T-helper 1 cell treated with Interleukin-12 subunit alpha and Interleukin-12 subunit beta and Interleukin-4 antibody, amounts not matched to agents 30 μg/mL and 1 μg/mL, for 36 hours (primary cell): Measurements from ENCODE around the gene STRA6.

Source experiments
- H3K27ac Mint-ChIP-seq: one replicate; pipeline ENCODE4 v1.8.0; 2021; ENCODE audit warnings: mild to moderate bottlenecking, mixed read lengths
- H3K27me3 Mint-ChIP-seq: one replicate; pipeline ENCODE4 v1.8.0; 2021; ENCODE audit warnings: low read depth, mixed read lengths
- H3K36me3 Mint-ChIP-seq: one replicate; pipeline ENCODE4 v1.8.0; 2021; ENCODE audit warnings: low read depth, mixed read lengths
- H3K4me1 Mint-ChIP-seq: one replicate; pipeline ENCODE4 v1.8.0; 2021; ENCODE audit warnings: low read depth, mixed read lengths
- H3K4me3 Mint-ChIP-seq: one replicate; pipeline ENCODE4 v1.8.0; 2021; ENCODE audit warnings: mild to moderate bottlenecking, moderate library complexity, mixed read lengths
- H3K9me3 Mint-ChIP-seq: one replicate; pipeline ENCODE4 v1.8.0; 2021; ENCODE audit warnings: mixed read lengths

Gene STRA6

GRCh38 chr15:74155766-74156417 is 46.7 kb downstream of the STRA6 start:
- Mint-ChIP-seq H3K4me1 (peaks cover 20% of the 10 kb centered on the region), H3K4me3 (no peak overlapping the region), H3K27me3 (peaks cover 34% of the 10 kb centered on the region), H3K9me3 (no peaks in the 10 kb centered on the region), H3K27ac (no peak overlapping the region), H3K36me3 (no peaks in the 10 kb centered on the region)

- Mint-ChIP-seq H3K27me3 (peaks cover 60% of the 10 kb centered on the region), H3K9me3 (no peaks in the 10 kb centered on the region), H3K27ac (no peak overlapping the region), H3K4me1 (no peaks in the 10 kb centered on the region), H3K36me3 (no peaks in the 10 kb centered on the region), H3K4me3 (no peak overlapping the region)
Measured at GRCh38 chr15:74147051-74147450, 55.5 kb downstream of the STRA6 start.

GRCh38 chr15:74146277-74146800 is 56.2 kb downstream of the STRA6 start:
- Mint-ChIP-seq H3K9me3 (no peaks in the 10 kb centered on the region), H3K4me3 (no peak overlapping the region), H3K36me3 (no peaks in the 10 kb centered on the region), H3K27me3 (peaks cover 58% of the 10 kb centered on the region), H3K4me1 (no peaks in the 10 kb centered on the region), H3K27ac (no peak overlapping the region)

- no peak overlapping the region for H3K27ac Mint-ChIP-seq
- no peaks in the 10 kb centered on the region for H3K36me3 Mint-ChIP-seq
- H3K4me3 Mint-ChIP-seq = no peak overlapping the region
- H3K27me3 Mint-ChIP-seq = peaks cover 62% of the 10 kb centered on the region
- H3K9me3 Mint-ChIP-seq = no peaks in the 10 kb centered on the region
- H3K4me1 Mint-ChIP-seq = no peaks in the 10 kb centered on the region
Measured at GRCh38 chr15:74144153-74144775, 58.3 kb downstream of the STRA6 start.

GRCh38 chr15:74141591-74141990 is 61.0 kb downstream of the STRA6 start:
- Mint-ChIP-seq H3K4me3 (no peak overlapping the region), H3K36me3 (no peaks in the 10 kb centered on the region), H3K27me3 (peaks cover 74% of the 10 kb centered on the region), H3K27ac (no peak overlapping the region), H3K9me3 (no peaks in the 10 kb centered on the region), H3K4me1 (peaks cover 5% of the 10 kb centered on the region)

GRCh38 chr15:74138642-74139041 is 63.9 kb downstream of the STRA6 start:
- H3K9me3 Mint-ChIP-seq = no peaks in the 10 kb centered on the region
- peaks cover 10% of the 10 kb centered on the region for H3K4me1 Mint-ChIP-seq
- peaks cover 80% of the 10 kb centered on the region for H3K27me3 Mint-ChIP-seq
- peaks cover 1% of the 10 kb centered on the region for H3K36me3 Mint-ChIP-seq
- no peak overlapping the region for H3K27ac Mint-ChIP-seq
- no peak overlapping the region for H3K4me3 Mint-ChIP-seq

- H3K27ac Mint-ChIP-seq = no peak overlapping the region
- no peaks in the 10 kb centered on the region for H3K9me3 Mint-ChIP-seq
- H3K4me3 Mint-ChIP-seq = no peak overlapping the region
- H3K27me3 Mint-ChIP-seq = peaks cover 88% of the 10 kb centered on the region
- peaks cover 10% of the 10 kb centered on the region for H3K4me1 Mint-ChIP-seq
- H3K36me3 Mint-ChIP-seq = peaks cover 1% of the 10 kb centered on the region
Measured at GRCh38 chr15:74137537-74137894, 65.1 kb downstream of the STRA6 start.

- H3K27ac Mint-ChIP-seq = no peak overlapping the region
- H3K4me1 Mint-ChIP-seq = peaks cover 10% of the 10 kb centered on the region
- peaks cover 92% of the 10 kb centered on the region for H3K27me3 Mint-ChIP-seq
- H3K9me3 Mint-ChIP-seq = no peaks in the 10 kb centered on the region
- H3K4me3 Mint-ChIP-seq = peak overlapping the region; percentile 44
- H3K36me3 Mint-ChIP-seq = peaks cover 3% of the 10 kb centered on the region
Measured at GRCh38 chr15:74136814-74137536, 65.6 kb downstream of the STRA6 start.

- H3K9me3 Mint-ChIP-seq = no peaks in the 10 kb centered on the region
- H3K4me1 Mint-ChIP-seq = peaks cover 12% of the 10 kb centered on the region
- H3K27me3 Mint-ChIP-seq = peaks cover 93% of the 10 kb centered on the region
- peaks cover 8% of the 10 kb centered on the region for H3K36me3 Mint-ChIP-seq
- no peak overlapping the region for H3K27ac Mint-ChIP-seq
- H3K4me3 Mint-ChIP-seq = peak overlapping the region; percentile 44
Measured at GRCh38 chr15:74136540-74136813, 66.1 kb downstream of the STRA6 start.

GRCh38 chr15:74135041-74135565 is 67.5 kb downstream of the STRA6 start:
- H3K4me1 Mint-ChIP-seq = peaks cover 14% of the 10 kb centered on the region
- peak overlapping the region; percentile 12 for H3K4me3 Mint-ChIP-seq
- H3K36me3 Mint-ChIP-seq = peaks cover 9% of the 10 kb centered on the region
- H3K27me3 Mint-ChIP-seq = peaks cover 94% of the 10 kb centered on the region
- peak overlapping the region; percentile 70 for H3K27ac Mint-ChIP-seq
- no peaks in the 10 kb centered on the region for H3K9me3 Mint-ChIP-seq

GRCh38 chr15:74134387-74135027 is 68.1 kb downstream of the STRA6 start:
- peak overlapping the region; percentile 74 for H3K27ac Mint-ChIP-seq
- peaks cover 16% of the 10 kb centered on the region for H3K4me1 Mint-ChIP-seq
- H3K36me3 Mint-ChIP-seq = peaks cover 9% of the 10 kb centered on the region
- H3K4me3 Mint-ChIP-seq = no peak overlapping the region
- H3K9me3 Mint-ChIP-seq = no peaks in the 10 kb centered on the region
- H3K27me3 Mint-ChIP-seq = peaks cover 96% of the 10 kb centered on the region

GRCh38 chr15:74133694-74134386 is 68.7 kb downstream of the STRA6 start:
- peak overlapping the region; percentile 34 for H3K27ac Mint-ChIP-seq
- no peaks in the 10 kb centered on the region for H3K9me3 Mint-ChIP-seq
- peaks cover 9% of the 10 kb centered on the region for H3K36me3 Mint-ChIP-seq
- H3K27me3 Mint-ChIP-seq = peaks cover 96% of the 10 kb centered on the region
- H3K4me3 Mint-ChIP-seq = no peak overlapping the region
- H3K4me1 Mint-ChIP-seq = peaks cover 18% of the 10 kb centered on the region

- no peaks in the 10 kb centered on the region for H3K9me3 Mint-ChIP-seq
- peaks cover 95% of the 10 kb centered on the region for H3K27me3 Mint-ChIP-seq
- H3K4me1 Mint-ChIP-seq = peaks cover 18% of the 10 kb centered on the region
- peaks cover 9% of the 10 kb centered on the region for H3K36me3 Mint-ChIP-seq
- no peak overlapping the region for H3K4me3 Mint-ChIP-seq
- peak overlapping the region; percentile 34 for H3K27ac Mint-ChIP-seq
Measured at GRCh38 chr15:74132681-74133651, 69.6 kb downstream of the STRA6 start.
